ENCODE measurements around the gene SLC15A4. TPM values are rescaled to one million over a fixed set of nuclear protein-coding genes. Genes with fewer than 3 reads are reported as not detected.
A peak's percentile ranks its signal among the peaks of the same experiment; 100 is the strongest.
"Not testable (repeated sequence)": the region's sequence is repeated elsewhere in the genome, so short reads cannot be mapped to it uniquely, and the experiment has no call there.

SLC15A4 gene
- total RNA-seq, 3 donors from 2014 or later (not counting 1 experiment from before 2014, with no cell fraction given), result 176 to 306 (median 250) TPM

DNA sequence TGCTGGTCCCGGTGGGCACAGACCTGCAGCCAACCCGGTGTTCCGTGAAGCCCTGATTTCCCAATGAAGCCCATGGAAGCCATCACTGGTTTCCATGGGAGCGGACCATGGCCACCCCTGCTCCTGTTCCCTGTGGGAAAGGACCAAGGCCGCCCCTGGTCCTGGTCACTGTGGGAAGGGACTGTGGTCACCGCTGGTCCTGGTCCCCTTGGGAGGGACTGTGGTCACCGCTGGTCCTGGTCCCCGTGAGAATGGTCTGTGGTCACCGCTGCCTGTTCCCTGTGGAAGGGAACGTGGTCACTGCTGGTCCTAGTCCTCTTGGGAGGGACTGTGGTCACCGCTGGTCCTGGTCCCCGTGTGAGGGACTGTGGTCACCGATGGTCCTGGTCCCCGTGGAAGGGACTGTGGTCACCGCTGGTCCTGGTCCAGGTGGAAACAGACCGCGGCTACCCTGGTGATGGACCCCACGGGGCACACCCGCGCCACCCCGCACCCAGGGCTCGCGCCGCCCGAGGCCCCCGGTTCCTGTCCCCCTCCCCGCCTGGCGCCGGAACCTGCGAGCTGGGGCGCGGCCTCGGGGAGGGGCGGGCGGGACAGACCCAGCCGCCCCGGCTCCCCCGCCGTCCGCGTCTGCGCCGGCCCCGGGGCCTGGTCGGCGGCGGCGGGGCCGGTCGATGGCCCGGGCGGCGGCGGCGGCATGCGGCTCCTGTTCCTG, 29.3 kb upstream of the SLC15A4 start, which contains the start of gene GLT1D1:
TSS of gene GLT1D1 (plus strand) at position 594 of the 715 bp plus-strand sequence. CDS start at position 698, 104 bp downstream.
- Histone ChIP-seq H3K4me1 (ENCODE audit: control insufficient read depth, insufficient read depth, low read length) (no peaks in the 10 kb centered on the region), H3K36me3 (ENCODE audit: control insufficient read depth, insufficient read depth, low read length) (no peaks in the 10 kb centered on the region), H3K9me3 (ENCODE audit: control insufficient read depth, insufficient read depth, low read length) (no peaks in the 10 kb centered on the region), H3K4me3 (ENCODE audit: low read length) (peak within 1 kb of the TSS; percentile 21), H3K27ac (ENCODE audit: low read length) (no peak within 1 kb of the TSS), H3K27me3 (ENCODE audit: control insufficient read depth, insufficient read depth, low read length) (peaks cover 13% of the 10 kb centered on the region)
- intact Hi-C loops (cut with micrococcal nuclease), result no loop called here
- TF ChIP-seq, protein P1, sequence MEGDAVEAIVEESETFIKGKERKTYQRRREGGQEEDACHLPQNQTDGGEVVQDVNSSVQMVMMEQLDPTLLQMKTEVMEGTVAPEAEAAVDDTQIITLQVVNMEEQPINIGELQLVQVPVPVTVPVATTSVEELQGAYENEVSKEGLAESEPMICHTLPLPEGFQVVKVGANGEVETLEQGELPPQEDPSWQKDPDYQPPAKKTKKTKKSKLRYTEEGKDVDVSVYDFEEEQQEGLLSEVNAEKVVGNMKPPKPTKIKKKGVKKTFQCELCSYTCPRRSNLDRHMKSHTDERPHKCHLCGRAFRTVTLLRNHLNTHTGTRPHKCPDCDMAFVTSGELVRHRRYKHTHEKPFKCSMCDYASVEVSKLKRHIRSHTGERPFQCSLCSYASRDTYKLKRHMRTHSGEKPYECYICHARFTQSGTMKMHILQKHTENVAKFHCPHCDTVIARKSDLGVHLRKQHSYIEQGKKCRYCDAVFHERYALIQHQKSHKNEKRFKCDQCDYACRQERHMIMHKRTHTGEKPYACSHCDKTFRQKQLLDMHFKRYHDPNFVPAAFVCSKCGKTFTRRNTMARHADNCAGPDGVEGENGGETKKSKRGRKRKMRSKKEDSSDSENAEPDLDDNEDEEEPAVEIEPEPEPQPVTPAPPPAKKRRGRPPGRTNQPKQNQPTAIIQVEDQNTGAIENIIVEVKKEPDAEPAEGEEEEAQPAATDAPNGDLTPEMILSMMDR (IDR thresholded peaks at IDR 0.05), result no peak
- H3K36me3 Mint-ChIP-seq, result no peaks in the 10 kb centered on the region
- peaks cover 0 to 8% of the 10 kb centered on the region in 2 donors for H3K4me1 Mint-ChIP-seq
- DNase-seq (no peak), ATAC-seq (peak in 2 of 3 donors; percentile 24 to 51)
- peak within 1 kb of the TSS; percentile 62 for H3K4me3 Mint-ChIP-seq
- peaks cover 17 to 19% of the 10 kb centered on the region in 2 donors for H3K27me3 Mint-ChIP-seq (ENCODE audit: low read depth in 2 of 2)
- H3K27ac Mint-ChIP-seq, result peak within 1 kb of the TSS; percentile 35 to 48
- H3K9me3 Mint-ChIP-seq, result no peaks in the 10 kb centered on the region
- 19% methylated on average over 56 of the region's 56 CpGs for WGBS (ENCODE audit: insufficient coverage)

DNA sequence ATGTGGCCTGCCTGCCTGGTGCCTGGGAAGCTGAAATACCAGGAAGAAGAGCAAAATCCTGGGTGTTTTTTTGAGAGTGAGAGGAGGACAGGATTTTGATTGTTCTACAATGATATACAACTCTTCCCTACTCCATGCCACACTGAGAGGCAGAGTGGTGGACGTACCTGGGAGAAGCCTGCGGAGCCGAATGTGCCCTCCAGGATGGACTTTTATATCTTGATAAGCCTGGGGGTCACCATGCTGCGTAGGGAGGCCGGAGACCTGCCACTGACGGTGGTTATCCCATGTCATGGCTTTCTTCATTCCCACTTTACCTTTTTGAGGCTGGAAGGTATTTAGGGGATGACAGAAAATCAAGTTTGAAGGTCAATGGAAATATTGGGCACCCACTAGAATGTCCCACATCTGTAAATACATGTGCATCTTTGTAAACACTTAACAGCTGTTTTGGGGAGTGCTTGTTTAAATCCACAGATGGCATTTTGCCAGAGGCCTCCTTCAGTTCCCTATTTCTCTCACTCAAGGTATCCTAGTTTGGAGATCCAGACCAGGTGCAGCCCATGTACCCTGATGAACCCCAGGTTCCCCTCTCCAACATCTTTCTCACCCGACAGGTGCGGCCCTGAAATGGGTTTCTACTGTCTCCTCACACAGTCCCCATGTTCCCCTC, 28.4 kb upstream of the SLC15A4 start:
- Histone ChIP-seq H3K4me1 (ENCODE audit: control insufficient read depth, insufficient read depth, low read length) (no peaks in the 10 kb centered on the region), H3K27me3 (ENCODE audit: control insufficient read depth, insufficient read depth, low read length) (peaks cover 13% of the 10 kb centered on the region), H3K36me3 (ENCODE audit: control insufficient read depth, insufficient read depth, low read length) (no peaks in the 10 kb centered on the region), H3K4me3 (ENCODE audit: low read length) (no peak overlapping the region), H3K9me3 (ENCODE audit: control insufficient read depth, insufficient read depth, low read length) (no peaks in the 10 kb centered on the region), H3K27ac (ENCODE audit: low read length) (no peak overlapping the region)
- TF ChIP-seq, protein P1 (IDR thresholded peaks at IDR 0.05), result no peak
- Mint-ChIP-seq H3K4me1 (peaks cover 0 to 8% of the 10 kb centered on the region in 2 donors), H3K36me3 (no peaks in the 10 kb centered on the region), H3K27me3 (ENCODE audit: low read depth in 2 of 2) (peaks cover 17 to 19% of the 10 kb centered on the region in 2 donors), H3K27ac (no peak overlapping the region), H3K9me3 (no peaks in the 10 kb centered on the region), H3K4me3 (peak overlapping the region; percentile 55)
- intact Hi-C loops (cut with micrococcal nuclease), result no loop called here
- ATAC-seq (no peak), DNase-seq (no peak)
- 81% methylated on average over 6 of the region's 8 CpGs for WGBS (ENCODE audit: insufficient coverage)

DNA sequence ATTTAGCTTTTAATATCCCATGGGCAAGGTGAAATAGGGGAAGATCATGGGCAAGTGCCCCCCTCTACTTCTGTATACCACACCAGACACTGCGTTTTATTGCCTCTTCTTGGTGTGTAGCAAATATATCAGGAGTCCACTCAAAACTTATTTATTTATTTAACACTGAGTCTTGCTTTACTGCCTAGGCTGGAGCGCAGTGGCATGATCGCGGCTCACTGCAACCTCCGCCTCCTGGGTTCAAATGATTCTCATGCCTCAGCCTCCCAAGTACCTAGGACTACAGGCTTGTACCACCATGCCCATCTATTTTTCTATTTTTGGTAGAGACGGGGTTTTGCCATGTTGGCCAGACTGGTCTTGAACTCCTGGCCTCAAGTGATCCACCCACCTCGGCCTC, 27.7 kb upstream of the SLC15A4 start:
- H3K27ac Mint-ChIP-seq; H3K36me3 ChIP-seq (ENCODE audit: control insufficient read depth, insufficient read depth, low read length); H3K9me3 Mint-ChIP-seq; H3K4me3 Mint-ChIP-seq; H3K4me3 ChIP-seq (ENCODE audit: low read length); intact Hi-C loops (cut with micrococcal nuclease); H3K27ac ChIP-seq (ENCODE audit: low read length); H3K4me1 Mint-ChIP-seq; H3K4me1 ChIP-seq (ENCODE audit: control insufficient read depth, insufficient read depth, low read length); DNase-seq; H3K9me3 ChIP-seq (ENCODE audit: control insufficient read depth, insufficient read depth, low read length); H3K36me3 Mint-ChIP-seq; ATAC-seq: not testable (repeated sequence)
- peaks cover 15 to 17% of the 10 kb centered on the region in 2 donors for H3K27me3 Mint-ChIP-seq (ENCODE audit: low read depth in 2 of 2)
- 90% methylated on average over 7 of the region's 7 CpGs for WGBS (ENCODE audit: insufficient coverage)
- H3K27me3 ChIP-seq (ENCODE audit: control insufficient read depth, insufficient read depth, low read length), result peaks cover 13% of the 10 kb centered on the region

DNA sequence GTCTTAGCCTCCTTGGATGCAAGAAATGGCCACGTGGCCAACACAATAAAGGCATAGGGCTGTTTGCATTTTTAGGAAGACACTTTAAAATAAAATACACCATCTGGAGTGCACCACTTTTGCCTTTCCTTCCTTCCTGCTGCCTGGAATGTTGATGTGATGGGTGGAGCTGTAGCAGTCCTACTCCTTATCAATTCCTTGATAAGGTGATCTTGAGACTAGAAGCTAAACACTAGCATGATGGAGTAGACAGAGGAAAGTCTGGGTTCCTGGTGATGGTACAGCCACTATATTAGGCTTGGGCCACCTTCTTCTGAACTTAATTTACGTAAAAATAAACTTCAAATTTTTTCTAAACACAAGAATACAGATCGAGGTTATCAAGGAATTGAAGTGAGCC, 26.6 kb upstream of the SLC15A4 start:
- DNase-seq (no peak), ATAC-seq (no peak)
- peaks cover 13% of the 10 kb centered on the region for H3K27me3 ChIP-seq (ENCODE audit: control insufficient read depth, insufficient read depth, low read length)
- H3K9me3 Mint-ChIP-seq, result no peaks in the 10 kb centered on the region
- no peaks in the 10 kb centered on the region for H3K36me3 Mint-ChIP-seq
- H3K4me1 ChIP-seq (ENCODE audit: control insufficient read depth, insufficient read depth, low read length), result no peaks in the 10 kb centered on the region
- H3K9me3 ChIP-seq (ENCODE audit: control insufficient read depth, insufficient read depth, low read length), result no peaks in the 10 kb centered on the region
- 86% methylated on average over 2 of the region's 3 CpGs for WGBS (ENCODE audit: insufficient coverage)
- no peak overlapping the region for H3K4me3 ChIP-seq (ENCODE audit: low read length)
- no peaks in the 10 kb centered on the region for H3K36me3 ChIP-seq (ENCODE audit: control insufficient read depth, insufficient read depth, low read length)
- H3K27ac ChIP-seq (ENCODE audit: low read length), result no peak overlapping the region
- H3K27ac Mint-ChIP-seq, result no peak overlapping the region
- no peak overlapping the region for H3K4me3 Mint-ChIP-seq
- TF ChIP-seq, protein P1 (IDR thresholded peaks at IDR 0.05), result no peak
- peaks cover 10 to 13% of the 10 kb centered on the region in 2 donors for H3K27me3 Mint-ChIP-seq (ENCODE audit: low read depth in 2 of 2)
- peaks cover 0 to 8% of the 10 kb centered on the region in 2 donors for H3K4me1 Mint-ChIP-seq
- intact Hi-C loops (cut with micrococcal nuclease), result no loop called here

DNA sequence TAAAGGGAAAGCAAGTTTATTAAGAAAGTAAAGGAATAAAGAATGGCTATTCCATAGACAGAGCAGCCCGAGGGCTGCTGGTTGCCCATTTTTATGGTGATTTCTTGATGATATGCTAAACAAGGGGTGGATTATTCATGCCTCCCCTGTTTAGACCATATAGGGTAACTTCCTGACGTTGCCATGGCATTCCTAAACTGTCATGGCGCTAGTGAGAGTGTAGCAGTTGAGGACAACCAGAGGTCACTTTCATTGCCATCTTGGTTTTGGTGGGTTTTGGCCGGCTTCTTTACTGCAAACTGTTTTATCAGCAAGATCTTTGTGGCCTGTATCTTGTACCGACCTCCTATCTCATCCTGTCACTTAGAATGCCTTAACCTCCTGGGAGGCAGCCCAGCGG, 26.0 kb upstream of the SLC15A4 start:
- not testable (repeated sequence) for H3K9me3 Mint-ChIP-seq

More for the DNA sequence above, 26.0 kb upstream of the SLC15A4 start:
- H3K4me1 Mint-ChIP-seq; H3K27ac ChIP-seq (ENCODE audit: low read length); H3K4me3 Mint-ChIP-seq; H3K4me1 ChIP-seq (ENCODE audit: control insufficient read depth, insufficient read depth, low read length); H3K27ac Mint-ChIP-seq; intact Hi-C loops (cut with micrococcal nuclease); H3K4me3 ChIP-seq (ENCODE audit: low read length); H3K27me3 Mint-ChIP-seq (ENCODE audit: low read depth in 2 of 2); ATAC-seq; H3K36me3 ChIP-seq (ENCODE audit: control insufficient read depth, insufficient read depth, low read length); H3K36me3 Mint-ChIP-seq; DNase-seq; H3K9me3 ChIP-seq (ENCODE audit: control insufficient read depth, insufficient read depth, low read length): not testable (repeated sequence)
- H3K27me3 ChIP-seq (ENCODE audit: control insufficient read depth, insufficient read depth, low read length), result peaks cover 11% of the 10 kb centered on the region
- WGBS (ENCODE audit: insufficient coverage), result 66% methylated on average over 6 of the region's 6 CpGs

Data from natural killer cell (primary cell).